H9 (cell line): ENCODE results near the gene ATP1A3. TPM values are rescaled to one million over a fixed set of nuclear protein-coding genes. Genes with fewer than 3 reads are reported as not detected.

Source experiments
- DNase-seq: peaks from one replicate; pipeline ENCODE4 v3.0.0-alpha.2; 2017
- H2AFZ ChIP-seq: one replicate; pipeline ENCODE4 v1.6.1; 2013; ENCODE audit warnings: mild to moderate bottlenecking, low read length, control low read depth, moderate library complexity
- H2AK5ac ChIP-seq: 2 replicates; pipeline ENCODE4 v1.6.1; 2013; ENCODE audit warnings: low read length, control low read depth, mixed read lengths; ENCODE audit not compliant: insufficient read length
- H2BK120ac ChIP-seq: one replicate; pipeline ENCODE4 v1.6.1; 2013; ENCODE audit warnings: low read depth, mild to moderate bottlenecking, low read length, control low read depth, inconsistent platforms; ENCODE audit not compliant: poor library complexity, severe bottlenecking
- H2BK12ac ChIP-seq: 2 replicates; pipeline ENCODE4 v1.6.1; 2013; ENCODE audit warnings: low read length, control low read depth, mixed read lengths, low read depth; ENCODE audit not compliant: insufficient read length
- H2BK15ac ChIP-seq: 2 replicates; pipeline ENCODE4 v1.6.1; 2013; ENCODE audit warnings: low read depth, low read length, control low read depth
- H2BK20ac ChIP-seq: one replicate; pipeline ENCODE4 v1.6.1; 2013; ENCODE audit warnings: low read depth, mild to moderate bottlenecking, low read length, control low read depth, inconsistent platforms; ENCODE audit not compliant: poor library complexity, severe bottlenecking
- H2BK5ac ChIP-seq: 2 replicates; pipeline ENCODE4 v1.6.1; 2013; ENCODE audit warnings: low read length, control low read depth, mixed read lengths; ENCODE audit not compliant: insufficient read length
- H3K14ac ChIP-seq: 2 replicates; pipeline ENCODE4 v1.6.1; 2013; ENCODE audit warnings: low read length, control low read depth; ENCODE audit not compliant: insufficient read depth
- H3K18ac ChIP-seq: 2 replicates; pipeline ENCODE4 v1.6.1; 2013; ENCODE audit warnings: low read depth, mild to moderate bottlenecking, mixed read lengths, low read length, control low read depth; ENCODE audit not compliant: insufficient read length
- H3K23ac ChIP-seq: 2 replicates; pipeline ENCODE4 v1.6.1; 2013; ENCODE audit warnings: low read length, control low read depth, mixed read lengths, low read depth; ENCODE audit not compliant: insufficient read length
- H3K23me2 ChIP-seq: 2 replicates; pipeline ENCODE4 v1.6.1; 2013; ENCODE audit warnings: low read depth, mild to moderate bottlenecking, mixed read lengths, low read length, control low read depth; ENCODE audit not compliant: insufficient read length, poor library complexity, severe bottlenecking
- H3K27ac ChIP-seq: 2 replicates; pipeline ENCODE4 v1.5.1; 2013; ENCODE audit warnings: low read length, control low read depth, mixed read lengths, low read depth; ENCODE audit not compliant: insufficient read length
- H3K27me3 ChIP-seq: 2 replicates; pipeline ENCODE4 v1.6.1; 2013; ENCODE audit warnings: low read length, control low read depth, inconsistent platforms; ENCODE audit not compliant: insufficient read depth
- H3K4ac ChIP-seq: 2 replicates; pipeline ENCODE4 v1.6.1; 2013; ENCODE audit warnings: low read depth, mild to moderate bottlenecking, control low read depth, inconsistent platforms, low read length, moderate library complexity
- H3K4me1 ChIP-seq: 2 replicates; pipeline ENCODE4 v1.6.1; 2013; ENCODE audit warnings: low read length, control low read depth, inconsistent platforms; ENCODE audit not compliant: insufficient read depth
- H3K4me2 ChIP-seq: 2 replicates; pipeline ENCODE4 v1.6.1; 2013; ENCODE audit warnings: low read length, control low read depth, mixed read lengths; ENCODE audit not compliant: insufficient read length, insufficient read depth
- H3K56ac ChIP-seq: 2 replicates; pipeline ENCODE4 v1.6.1; 2013; ENCODE audit warnings: low read depth, mild to moderate bottlenecking, mixed read lengths, low read length, control low read depth; ENCODE audit not compliant: insufficient read length
- H3K79me1 ChIP-seq: 2 replicates; pipeline ENCODE4 v1.6.1; 2013; ENCODE audit warnings: low read depth, mild to moderate bottlenecking, moderate library complexity, low read length, control low read depth, inconsistent platforms; ENCODE audit not compliant: insufficient read depth, poor library complexity, severe bottlenecking
- H3K79me2 ChIP-seq: 2 replicates; pipeline ENCODE4 v1.6.1; 2013; ENCODE audit warnings: low read length, control low read depth, inconsistent platforms; ENCODE audit not compliant: insufficient read depth
- H3K9ac ChIP-seq: 2 replicates; pipeline ENCODE4 v1.6.1; 2013; ENCODE audit warnings: low read length, control low read depth, mixed read lengths; ENCODE audit not compliant: insufficient read length; ENCODE audit errors: extremely low read depth
- H3K9me3 ChIP-seq: one replicate; pipeline ENCODE4 v1.6.1; 2013; ENCODE audit warnings: low read depth, low read length, inconsistent platforms; ENCODE audit not compliant: control insufficient read depth
- H3T11ph ChIP-seq: one replicate; pipeline ENCODE4 v1.6.1; 2013; ENCODE audit warnings: mild to moderate bottlenecking, low read length, control low read depth, inconsistent platforms
- H4K20me1 ChIP-seq: one replicate; pipeline ENCODE4 v1.6.1; 2013; ENCODE audit not compliant: control insufficient read depth, insufficient read length, insufficient read depth
- H4K5ac ChIP-seq: 2 replicates; pipeline ENCODE4 v1.6.1; 2013; ENCODE audit warnings: low read depth, mild to moderate bottlenecking, mixed read lengths, low read length, control low read depth; ENCODE audit not compliant: insufficient read length
- H4K8ac ChIP-seq: replicated peaks from 2 replicates; pipeline ENCODE4 v1.6.1; 2013; ENCODE audit warnings: low read length, control low read depth, mixed read lengths, low read depth; ENCODE audit not compliant: insufficient read length
- H4K91ac ChIP-seq: 2 replicates; pipeline ENCODE4 v1.6.1; 2013; ENCODE audit warnings: low read depth, mild to moderate bottlenecking, moderate library complexity, mixed read lengths, low read length, control low read depth; ENCODE audit not compliant: insufficient read length
- H3K27ac Mint-ChIP-seq, 3 experiments: 2 replicates in 2 of 3; 3 replicates in 1 of 3; pipeline ENCODE4 v1.8.0; 2020 to 2021; ENCODE audit warnings: mixed read lengths in 3 of 3, mild to moderate bottlenecking in 1 of 3, moderate library complexity in 1 of 3
- H3K27me3 Mint-ChIP-seq: 2 replicates; pipeline ENCODE4 v1.8.0; 2021; ENCODE audit warnings: low read depth, mild to moderate bottlenecking, moderate library complexity, mixed read lengths
- H3K36me3 Mint-ChIP-seq, 3 experiments: 2 replicates in 2 of 3; 3 replicates in 1 of 3; pipeline ENCODE4 v1.8.0; 2020 to 2021; ENCODE audit warnings: low read depth in 3 of 3, mixed read lengths in 3 of 3; ENCODE audit not compliant: insufficient read depth in 1 of 3
- H3K4me1 Mint-ChIP-seq, 2 experiments: 2 replicates each; pipeline ENCODE4 v1.8.0; 2020; ENCODE audit warnings: mixed read lengths in 2 of 2
- H3K4me3 Mint-ChIP-seq, 2 experiments: 2 replicates in 1 of 2; 3 replicates in 1 of 2; pipeline ENCODE4 v1.8.0; 2020 to 2021; ENCODE audit warnings: mild to moderate bottlenecking in 2 of 2, mixed read lengths in 2 of 2, moderate library complexity in 1 of 2
- H3K9me3 Mint-ChIP-seq, 2 experiments: 2 replicates in 1 of 2; 3 replicates in 1 of 2; pipeline ENCODE4 v1.8.0; 2020; ENCODE audit warnings: mild to moderate bottlenecking in 2 of 2, mixed read lengths in 2 of 2, moderate library complexity in 1 of 2
- CTCF ChIP-seq: fragments of 200-600 bp; sonication (generic); conservative IDR thresholded peaks from 3 replicates; pipeline ENCODE4 v1.8.0; 2021; ENCODE audit warnings: antibody characterized with exemption, mild to moderate bottlenecking
- WGBS: extraction: QIAGEN DNeasy Blood & Tissue Kit; methylation state at CpG from one replicate; pipeline ENCODE4 v1.1.7; 2013; ENCODE audit warnings: missing lambda C conversion rate, low lambda C conversion rate, mixed read lengths; ENCODE audit not compliant: insufficient read length; ENCODE audit errors: extremely low coverage; 5-methylcytosine and 5-hydroxymethylcytosine counted together
- total RNA-seq: library from RNA; stranded (reverse); gene quantifications from 2 replicates; pipeline ENCODE4 v1.2.1, GENCODE V29; 2021

The ATP1A3 gene
- total RNA-seq, 1 experiment from 2014 or later: 11.6 TPM

- H2BK15ac ChIP-seq: no peak overlapping the region
- no peak overlapping the region for H3K27ac Mint-ChIP-seq
Measured at GRCh38 chr19:41955521-41955920, 38.5 kb downstream of the ATP1A3 start.

More at GRCh38 chr19:41955521-41955920, 38.5 kb downstream of the ATP1A3 start:
- H3K36me3 Mint-ChIP-seq: peaks cover 4 to 21% (median 5%) of the 10 kb centered on the region in 3 experiments; a peak in 5 of 7 replicates
- H3K9me3 Mint-ChIP-seq: no peaks in the 10 kb centered on the region
- Histone ChIP-seq H3K79me1 (no peaks in the 10 kb centered on the region), H2BK12ac (no peak overlapping the region), H3K14ac (no peak overlapping the region), H4K20me1 (peaks cover 3% of the 10 kb centered on the region), H3K18ac (no peak overlapping the region), H3K9me3 (no peaks in the 10 kb centered on the region), H3K4me2 (no peak overlapping the region), H4K5ac (no peak overlapping the region), H2AFZ (no peak overlapping the region), H3K79me2 (no peaks in the 10 kb centered on the region), H3K9ac (no peak overlapping the region), H3K4ac (no peak overlapping the region), H4K8ac (no peak overlapping the region), H3K27ac (no peak overlapping the region), H3T11ph (no peak overlapping the region), H3K56ac (no peak overlapping the region), H4K91ac (no peak overlapping the region), H3K27me3 (no peaks in the 10 kb centered on the region), H3K4me1 (no peaks in the 10 kb centered on the region), H3K23me2 (peaks cover 4% of the 10 kb centered on the region), H3K23ac (no peak overlapping the region), H2AK5ac (no peak overlapping the region), H2BK5ac (no peak overlapping the region), H2BK120ac (no peak overlapping the region), H2BK20ac (no peak overlapping the region)
- H3K27me3 Mint-ChIP-seq: no peaks in the 10 kb centered on the region
- H3K4me3 Mint-ChIP-seq: no peak overlapping the region
- TF ChIP-seq CTCF: no peak
- H3K4me1 Mint-ChIP-seq: peaks cover 19 to 25% of the 10 kb centered on the region in 2 experiments
- DNase-seq: no peak
- no CpG with 5 or more reads among the region's 7 CpGs for WGBS
